ENCODE measurements around the gene MEF2A.

The MEF2A gene

DNA sequence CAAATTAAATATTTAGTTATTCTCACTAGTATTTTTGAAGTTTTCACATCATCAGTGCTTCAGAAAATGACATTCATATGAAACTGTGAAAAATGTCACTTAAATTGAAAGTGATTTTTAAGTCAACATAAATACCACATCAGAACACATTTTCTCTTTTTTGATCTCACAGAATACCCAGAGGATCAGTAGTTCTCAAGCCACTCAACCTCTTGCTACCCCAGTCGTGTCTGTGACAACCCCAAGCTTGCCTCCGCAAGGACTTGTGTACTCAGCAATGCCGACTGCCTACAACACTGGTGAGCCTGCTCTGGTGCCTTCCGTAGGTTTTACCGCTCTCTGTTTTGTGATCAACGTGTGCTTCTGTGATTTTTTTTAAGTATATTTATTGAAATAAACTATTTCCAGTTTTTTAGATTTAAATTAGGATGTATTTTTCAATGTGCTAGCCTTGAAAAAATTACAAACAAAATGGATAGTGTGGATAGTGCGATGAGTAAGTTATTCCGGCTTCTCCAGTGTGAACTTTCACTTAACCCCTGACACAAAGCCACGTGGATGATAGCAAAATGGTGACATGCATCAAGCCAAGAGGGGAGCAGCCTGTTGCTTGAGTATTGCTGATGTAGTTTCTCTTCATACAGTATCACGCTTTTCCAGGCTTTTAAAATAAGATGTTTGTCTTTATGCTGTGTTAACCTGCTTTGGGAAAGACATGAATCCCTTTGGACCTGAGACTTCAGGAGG lies 140.9 kb downstream of the MEF2A start:
- no peak for DNase-seq

- DNase-seq, result no peak
Measured at GRCh38 chr15:99707473-99708270, 141.9 kb downstream of the MEF2A start.

GRCh38 chr15:99708563-99708962 lies 142.8 kb downstream of the MEF2A start:
- DNase-seq, result no peak

- DNase-seq, result no peak
Measured at GRCh38 chr15:99709243-99709986, 143.6 kb downstream of the MEF2A start.

- DNase-seq, result no peak
Measured at GRCh38 chr15:99711625-99712024, 145.8 kb downstream of the MEF2A start.

GRCh38 chr15:99712415-99712814 lies 146.6 kb downstream of the MEF2A start:
- no peak for DNase-seq

DNA sequence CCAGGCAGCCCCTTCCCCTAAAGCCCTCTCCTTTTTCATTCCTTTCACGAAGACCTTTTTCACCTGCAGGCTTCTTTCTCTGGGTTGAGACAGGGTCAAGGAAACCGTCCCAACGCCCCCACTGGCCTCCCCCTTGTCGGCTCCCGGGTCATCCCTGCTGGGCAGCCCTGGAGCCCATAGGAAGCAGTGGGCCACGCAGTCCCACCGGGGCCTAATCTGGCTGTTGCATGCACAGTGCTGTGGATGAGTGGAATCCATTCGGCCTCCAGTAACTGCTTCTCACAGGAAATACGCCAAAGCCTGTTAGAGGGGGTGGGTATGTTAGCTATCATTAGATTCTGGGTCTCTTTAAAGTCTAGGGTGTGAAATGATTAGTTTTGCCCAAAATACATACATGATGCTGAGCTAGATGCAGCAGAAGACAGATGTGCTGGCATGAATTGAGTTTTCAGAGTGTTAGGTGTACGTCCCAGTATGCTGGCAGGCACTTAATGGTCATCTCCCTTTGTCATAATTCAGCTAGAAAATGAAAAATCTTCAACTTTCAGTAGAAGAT lies 150.8 kb downstream of the MEF2A start:
- no peak for DNase-seq

DNA sequence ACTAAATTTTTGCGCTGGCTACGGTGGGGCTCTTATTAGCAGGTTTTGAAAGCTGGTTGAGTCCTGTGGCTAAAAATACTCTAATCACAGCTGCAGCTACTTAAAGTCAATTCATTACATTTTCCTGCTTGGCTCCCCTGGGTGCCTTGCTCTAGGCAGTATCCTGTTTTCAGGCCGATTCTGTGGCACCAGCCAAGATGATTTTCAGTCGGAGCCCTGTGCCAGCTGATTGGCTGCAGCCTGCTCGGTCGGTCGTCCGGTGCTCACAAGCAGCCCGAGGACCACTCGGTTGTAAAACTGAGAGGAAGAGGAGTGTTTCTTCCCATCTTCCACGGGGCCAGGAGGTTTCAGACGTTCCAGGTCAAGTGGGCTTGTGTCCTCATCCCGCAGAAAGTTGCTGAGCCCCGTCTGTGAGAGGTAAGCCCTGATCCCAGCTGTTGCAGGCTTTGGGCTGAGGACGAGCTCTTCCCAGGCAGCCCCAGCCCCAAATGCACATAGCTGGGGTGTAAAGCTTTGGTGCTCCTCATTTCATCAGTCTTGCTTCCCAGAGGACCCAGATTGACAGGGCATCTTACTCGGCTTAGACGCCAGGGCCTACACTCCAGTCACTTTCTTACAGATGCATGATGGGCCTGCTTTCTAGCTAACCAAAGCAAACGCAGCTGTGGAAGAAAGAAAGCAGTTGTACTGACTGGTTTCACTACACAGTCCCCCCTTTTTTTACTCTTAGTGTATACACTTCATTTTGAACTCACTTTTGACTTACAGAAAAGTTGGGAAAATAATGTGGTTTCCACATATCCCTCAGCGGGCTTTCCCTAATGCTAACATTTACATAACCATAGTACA lies 151.6 kb downstream of the MEF2A start:
- no peak for DNase-seq

DNA sequence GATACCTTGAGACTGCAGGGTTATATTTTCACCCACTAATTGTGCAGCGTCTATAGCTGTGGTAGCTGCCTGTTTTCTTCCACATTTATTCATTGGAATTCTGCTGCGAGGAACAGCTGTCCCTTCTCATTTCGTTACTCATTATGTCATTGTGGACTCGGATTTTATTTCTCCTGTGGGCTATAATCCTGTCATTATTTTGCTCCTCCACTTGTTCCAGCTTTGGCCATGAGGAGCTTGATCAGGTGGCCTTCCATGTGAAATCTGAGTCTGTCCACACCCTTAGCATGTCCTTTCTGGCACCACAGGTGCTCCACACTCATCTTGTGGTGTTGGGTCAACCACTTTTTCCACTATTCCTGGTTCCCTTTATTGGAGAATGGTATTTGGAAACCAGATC lies 152.6 kb downstream of the MEF2A start:
- DNase-seq, result no peak

GRCh38 chr15:99719096-99719541 lies 153.3 kb downstream of the MEF2A start:
- DNase-seq, result no peak

DNA sequence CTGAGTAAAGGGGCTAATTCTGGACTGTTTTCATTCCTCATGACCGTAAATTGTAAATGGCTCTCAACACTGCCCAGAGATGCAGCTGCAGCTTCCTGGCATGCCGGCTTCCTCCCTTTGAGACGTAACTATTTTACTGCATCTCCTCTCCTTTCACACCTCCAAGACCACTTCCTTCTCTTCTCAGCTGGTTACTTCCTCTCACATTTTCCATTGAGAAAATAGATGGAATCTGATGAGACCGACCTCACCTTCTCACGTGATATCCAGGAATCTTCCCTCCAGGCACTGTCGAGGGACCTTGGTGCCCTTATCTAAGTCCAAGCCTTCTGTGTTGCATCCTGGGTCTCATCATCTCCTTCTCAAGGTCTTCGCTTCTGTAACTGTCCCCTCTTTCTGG lies 154.7 kb downstream of the MEF2A start:
- no peak for DNase-seq

GRCh38 chr15:99721104-99721778 lies 155.5 kb downstream of the MEF2A start:
- DNase-seq, result no peak

DNA sequence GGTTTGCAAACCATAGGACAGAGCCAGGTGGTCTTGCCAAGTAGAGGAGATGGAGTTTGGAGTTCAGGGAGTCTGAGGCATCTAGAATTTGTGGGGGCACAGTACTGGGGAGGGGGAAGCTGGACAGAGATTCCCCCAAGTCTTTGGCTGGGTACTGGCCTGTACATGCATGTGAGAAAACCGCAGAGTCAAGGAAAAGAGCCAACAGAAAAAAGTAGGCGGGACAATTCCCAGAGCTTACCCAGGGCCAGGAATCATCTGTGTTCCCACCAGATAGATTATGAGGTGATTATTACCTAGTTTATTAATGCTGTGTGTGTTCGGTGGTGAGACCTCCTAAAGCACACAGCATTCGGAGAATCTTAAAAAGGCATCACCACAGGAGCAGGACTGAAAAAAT lies 156.1 kb downstream of the MEF2A start:
- no peak for DNase-seq

DNA sequence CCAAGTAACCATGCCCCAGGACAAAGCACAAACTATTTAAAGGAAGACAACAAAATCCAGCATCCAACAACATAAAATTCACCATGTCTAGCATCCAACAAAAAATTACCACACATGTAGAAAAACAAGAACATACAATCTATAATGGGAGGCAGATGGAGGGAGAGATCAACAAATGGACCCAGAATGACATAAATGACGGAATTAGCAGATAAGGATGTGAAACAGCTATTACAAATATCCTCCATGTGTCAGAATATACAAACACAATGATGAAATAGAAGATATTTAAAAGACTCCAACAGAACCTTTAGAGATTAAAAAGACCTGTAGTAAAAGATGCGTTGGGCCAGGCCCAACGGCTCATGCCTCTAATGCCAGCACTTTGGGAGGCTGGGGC lies 156.6 kb downstream of the MEF2A start:
- DNase-seq, result no peak

- no peak for DNase-seq
Measured at GRCh38 chr15:99726333-99726732, 160.5 kb downstream of the MEF2A start.

DNA sequence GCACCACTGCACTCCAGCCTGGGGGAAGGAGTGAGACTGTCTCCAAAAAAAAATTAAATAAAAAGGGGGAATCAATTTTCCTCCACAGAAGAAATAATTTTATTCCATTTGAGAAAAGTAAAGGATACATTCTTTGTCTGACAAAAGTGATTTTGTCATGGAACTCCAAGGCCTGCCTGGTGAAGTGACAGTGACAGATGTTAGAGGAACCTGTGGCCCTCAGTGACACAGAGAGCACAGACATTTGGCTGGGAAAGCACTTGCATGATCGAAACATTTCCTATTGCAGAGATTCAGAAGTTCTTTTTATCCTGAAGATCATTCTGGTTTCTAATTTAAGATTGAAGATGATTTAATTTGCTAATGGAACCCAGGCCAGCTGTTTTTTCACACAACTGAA lies 161.5 kb downstream of the MEF2A start:
- DNase-seq, result no peak

- no peak for DNase-seq
Measured at GRCh38 chr15:99727733-99728132, 161.9 kb downstream of the MEF2A start.

DNA sequence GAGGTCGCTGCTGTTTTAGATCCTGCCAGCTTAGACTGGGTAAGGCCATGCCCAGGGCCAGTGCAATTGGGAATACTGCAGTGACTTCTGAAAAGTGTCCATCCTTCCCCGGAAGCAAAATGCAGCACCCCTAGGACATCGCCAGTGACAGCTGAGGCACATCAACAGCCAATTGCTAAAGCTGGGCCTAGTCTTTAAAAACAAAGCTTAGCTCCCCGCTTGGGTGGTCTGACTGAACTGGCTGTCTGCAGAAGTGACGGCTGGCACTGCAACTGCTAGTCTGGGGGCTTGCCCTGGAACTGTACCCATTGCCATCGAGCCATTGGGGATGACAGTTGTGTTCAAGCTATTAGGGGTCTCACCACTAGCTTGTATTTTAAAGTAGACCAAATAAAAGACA lies 163.1 kb downstream of the MEF2A start:
- DNase-seq, result no peak

- DNase-seq, result no peak
Measured at GRCh38 chr15:99729327-99729726, 163.5 kb downstream of the MEF2A start.

GRCh38 chr15:99729920-99730319 lies 164.1 kb downstream of the MEF2A start:
- DNase-seq, result peak; percentile 7

GRCh38 chr15:99731336-99732123 lies 165.7 kb downstream of the MEF2A start:
- no peak for DNase-seq
